Body of pancreas (tissue), 4 donors: ENCODE results near the gene HSPA12A.

ENCODE experiments used
- CTCF ChIP-seq, 7 experiments: fragments of 450-650 bp in 4 of 7; fragments of 200-600 bp in 3 of 7; sonication (generic) in 3 of 7; IDR thresholded peaks; one replicate each; pipeline ENCODE4 v1.5.1; 2016 to 2019; ENCODE audit warnings: antibody characterized with exemption in 7 of 7
- POLR2A ChIP-seq, 3 donors: fragments of 450-650 bp; IDR thresholded peaks; one replicate each; pipeline ENCODE4 v1.6.1; 2016; ENCODE audit warnings: antibody characterized with exemption in 3 of 3, mild to moderate bottlenecking in 2 of 3

DNA sequence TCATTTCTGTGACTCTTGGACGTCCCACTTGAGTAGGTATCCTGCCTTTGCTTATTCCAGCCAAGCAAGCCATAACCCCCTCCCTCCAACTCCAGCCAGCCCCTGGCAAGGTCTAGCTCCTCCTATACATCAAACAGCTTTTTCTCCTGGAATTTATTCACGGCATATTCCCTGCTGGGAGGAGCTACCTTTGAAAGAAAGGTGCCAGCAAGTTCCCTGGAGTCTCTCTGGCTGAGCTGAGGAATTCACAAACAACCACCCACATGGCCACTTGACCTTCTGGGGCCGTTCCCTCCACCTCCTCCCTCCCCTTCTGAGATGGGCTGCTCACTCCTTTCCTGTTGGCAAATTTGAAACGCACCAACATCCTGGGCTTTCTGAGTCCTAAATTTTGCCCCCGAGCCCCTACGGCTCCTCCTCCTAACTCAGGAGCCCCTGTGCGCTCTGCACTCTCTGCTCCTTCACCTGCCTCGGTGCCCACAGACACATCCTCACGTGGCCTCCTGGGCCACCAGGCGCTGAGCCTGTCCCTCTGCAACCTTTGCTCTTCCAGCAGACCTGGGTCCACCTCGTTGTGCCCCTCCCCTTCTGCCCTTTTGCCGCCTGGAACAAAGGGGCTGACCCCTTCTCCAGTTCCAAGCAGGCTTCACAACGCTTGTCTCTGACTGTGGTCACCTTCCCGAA is 48.0 kb downstream of the HSPA12A start:
- TF ChIP-seq POLR2A (IDR thresholded peaks at IDR 0.05) (no peak), CTCF (IDR thresholded peaks at IDR 0.05) (no peak)
